Endodermal cell (in vitro differentiated cells): ENCODE data around the gene PECR. TPM values are rescaled to one million over a fixed set of nuclear protein-coding genes. Genes with fewer than 3 reads are reported as not detected.

Experiments
- DNase-seq: peaks from one replicate; pipeline ENCODE4 v3.0.0-alpha.2; 2017
- H3K27ac ChIP-seq: 2 replicates; pipeline ENCODE4 v1.5.1; 2013; ENCODE audit warnings: mild to moderate bottlenecking, low read depth, low read length, moderate library complexity
- H3K27me3 ChIP-seq: 2 replicates; pipeline ENCODE4 v1.6.1; 2013; ENCODE audit warnings: mild to moderate bottlenecking, low read length, moderate library complexity; ENCODE audit not compliant: insufficient read depth, control insufficient read depth, poor library complexity, severe bottlenecking
- H3K36me3 ChIP-seq: 2 replicates; pipeline ENCODE4 v1.7.0; 2013; ENCODE audit warnings: mild to moderate bottlenecking, low read length, moderate library complexity; ENCODE audit not compliant: control insufficient read depth, insufficient read depth
- H3K4me1 ChIP-seq: one replicate; pipeline ENCODE4 v1.7.0; 2013; ENCODE audit warnings: low read length; ENCODE audit not compliant: control insufficient read depth, insufficient read depth
- H3K4me3 ChIP-seq: 2 replicates; pipeline ENCODE4 v1.5.1; 2013; ENCODE audit warnings: mild to moderate bottlenecking, low read length, moderate library complexity
- H3K9ac ChIP-seq: 2 replicates; pipeline ENCODE4 v1.6.1; 2013; ENCODE audit warnings: mild to moderate bottlenecking, low read length, moderate library complexity; ENCODE audit not compliant: poor library complexity, severe bottlenecking; ENCODE audit errors: extremely low read depth
- H3K9me3 ChIP-seq: 2 replicates; pipeline ENCODE4 v1.6.1; 2013; ENCODE audit warnings: mild to moderate bottlenecking, low read length, moderate library complexity; ENCODE audit not compliant: control insufficient read depth
- H3K27ac Mint-ChIP-seq: 2 replicates; pipeline ENCODE4 v1.8.0; 2020; ENCODE audit warnings: mixed read lengths
- H3K27me3 Mint-ChIP-seq: 2 replicates; pipeline ENCODE4 v1.8.0; 2021; ENCODE audit warnings: mild to moderate bottlenecking, mixed read lengths; ENCODE audit not compliant: insufficient read depth
- H3K36me3 Mint-ChIP-seq: 2 replicates; pipeline ENCODE4 v1.8.0; 2020; ENCODE audit warnings: low read depth, mixed read lengths
- H3K4me1 Mint-ChIP-seq: 2 replicates; pipeline ENCODE4 v1.8.0; 2020; ENCODE audit warnings: mixed read lengths
- H3K4me3 Mint-ChIP-seq: 2 replicates; pipeline ENCODE4 v1.8.0; 2020; ENCODE audit warnings: mild to moderate bottlenecking, moderate library complexity, mixed read lengths
- H3K9me3 Mint-ChIP-seq: 2 replicates; pipeline ENCODE4 v1.8.0; 2020; ENCODE audit warnings: mild to moderate bottlenecking, mixed read lengths
- WGBS, 2 experiments: methylation state at CpG; one replicate each; pipeline versions ENCODE4 v1.1.5 to v1.1.7; 2013; ENCODE audit warnings: missing lambda C conversion rate in 2 of 2, mixed read lengths in 1 of 2; ENCODE audit not compliant: insufficient coverage in 1 of 2, insufficient read length in 1 of 2; 5-methylcytosine and 5-hydroxymethylcytosine counted together
- total RNA-seq, 2 donors: library from RNA; stranded (reverse); fragmentation: NEBNext Ultra II Directional in 1 of 2; extraction: Animal tissue kit (Norgen Biotek cat#: 25700) in 1 of 2; gene quantifications; 2 replicates in 1 of 2; 3 replicates in 1 of 2; pipeline ENCODE4 v1.2.1, GENCODE V29; 2021
- TF ChIP-seq, protein P1 (sequence below): fragments of 200-600 bp; sonication (generic); conservative IDR thresholded peaks from 2 replicates; pipeline ENCODE4 v1.5.0; 2021; ENCODE audit warnings: antibody characterized with exemption, mild to moderate bottlenecking

Gene PECR
- total RNA-seq, 2 donors from 2014 or later = 12.5 to 17.0 TPM

- H3K9ac ChIP-seq = no peak overlapping the region
- TF ChIP-seq, protein P1, sequence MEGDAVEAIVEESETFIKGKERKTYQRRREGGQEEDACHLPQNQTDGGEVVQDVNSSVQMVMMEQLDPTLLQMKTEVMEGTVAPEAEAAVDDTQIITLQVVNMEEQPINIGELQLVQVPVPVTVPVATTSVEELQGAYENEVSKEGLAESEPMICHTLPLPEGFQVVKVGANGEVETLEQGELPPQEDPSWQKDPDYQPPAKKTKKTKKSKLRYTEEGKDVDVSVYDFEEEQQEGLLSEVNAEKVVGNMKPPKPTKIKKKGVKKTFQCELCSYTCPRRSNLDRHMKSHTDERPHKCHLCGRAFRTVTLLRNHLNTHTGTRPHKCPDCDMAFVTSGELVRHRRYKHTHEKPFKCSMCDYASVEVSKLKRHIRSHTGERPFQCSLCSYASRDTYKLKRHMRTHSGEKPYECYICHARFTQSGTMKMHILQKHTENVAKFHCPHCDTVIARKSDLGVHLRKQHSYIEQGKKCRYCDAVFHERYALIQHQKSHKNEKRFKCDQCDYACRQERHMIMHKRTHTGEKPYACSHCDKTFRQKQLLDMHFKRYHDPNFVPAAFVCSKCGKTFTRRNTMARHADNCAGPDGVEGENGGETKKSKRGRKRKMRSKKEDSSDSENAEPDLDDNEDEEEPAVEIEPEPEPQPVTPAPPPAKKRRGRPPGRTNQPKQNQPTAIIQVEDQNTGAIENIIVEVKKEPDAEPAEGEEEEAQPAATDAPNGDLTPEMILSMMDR = no peak
- H3K4me1 Mint-ChIP-seq = peaks cover 10% of the 10 kb centered on the region
- no peak overlapping the region for H3K4me3 ChIP-seq
- no peaks in the 10 kb centered on the region for H3K27me3 Mint-ChIP-seq
- no peaks in the 10 kb centered on the region for H3K36me3 ChIP-seq
- H3K27me3 ChIP-seq = no peaks in the 10 kb centered on the region
- no peak overlapping the region for H3K27ac ChIP-seq
- H3K4me3 Mint-ChIP-seq = no peak overlapping the region
- no peaks in the 10 kb centered on the region for H3K9me3 Mint-ChIP-seq
- WGBS, 2 experiments = 97 to 98% methylated on average over 18 to 23 of the region's 23 CpGs
- no peaks in the 10 kb centered on the region for H3K9me3 ChIP-seq
- peaks cover 2% of the 10 kb centered on the region for H3K36me3 Mint-ChIP-seq
- DNase-seq = no peak
- H3K27ac Mint-ChIP-seq = no peak overlapping the region
- H3K4me1 ChIP-seq = no peaks in the 10 kb centered on the region
Measured at GRCh38 chr2:216014986-216015385, 66.6 kb downstream of the PECR start.

DNA sequence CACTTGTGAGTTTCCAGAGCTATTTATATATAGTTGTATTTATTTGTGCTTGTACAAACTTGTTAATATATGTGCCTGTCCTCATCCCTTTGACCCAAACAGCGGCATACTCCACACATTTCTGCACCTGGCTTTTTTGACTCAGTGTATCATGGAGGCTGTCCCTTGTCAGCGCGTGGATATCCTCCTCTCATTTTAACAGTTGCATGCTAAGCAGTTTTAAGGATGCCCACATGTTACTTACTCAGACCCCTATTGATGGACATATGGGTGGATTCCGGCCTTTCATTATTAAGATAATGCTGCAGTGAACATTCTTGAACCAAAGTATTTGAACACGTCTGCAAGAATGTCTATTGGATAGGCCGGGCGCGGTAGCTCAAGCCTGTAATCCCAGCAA lies 67.6 kb downstream of the PECR start:
- no peak overlapping the region for H3K27ac ChIP-seq
- WGBS, 2 experiments = 92 to 98% methylated on average over 8 of the region's 8 CpGs
- Mint-ChIP-seq H3K27ac (no peak overlapping the region), H3K36me3 (peaks cover 2% of the 10 kb centered on the region), H3K9me3 (no peaks in the 10 kb centered on the region), H3K27me3 (no peaks in the 10 kb centered on the region), H3K4me1 (peaks cover 10% of the 10 kb centered on the region), H3K4me3 (peak overlapping the region; percentile 83)
- no peak for DNase-seq
- H3K27me3 ChIP-seq = no peaks in the 10 kb centered on the region
- no peaks in the 10 kb centered on the region for H3K4me1 ChIP-seq
- TF ChIP-seq, protein P1 = no peak
- no peak overlapping the region for H3K9ac ChIP-seq
- no peaks in the 10 kb centered on the region for H3K9me3 ChIP-seq
- no peak overlapping the region for H3K4me3 ChIP-seq
- H3K36me3 ChIP-seq = no peaks in the 10 kb centered on the region

DNA sequence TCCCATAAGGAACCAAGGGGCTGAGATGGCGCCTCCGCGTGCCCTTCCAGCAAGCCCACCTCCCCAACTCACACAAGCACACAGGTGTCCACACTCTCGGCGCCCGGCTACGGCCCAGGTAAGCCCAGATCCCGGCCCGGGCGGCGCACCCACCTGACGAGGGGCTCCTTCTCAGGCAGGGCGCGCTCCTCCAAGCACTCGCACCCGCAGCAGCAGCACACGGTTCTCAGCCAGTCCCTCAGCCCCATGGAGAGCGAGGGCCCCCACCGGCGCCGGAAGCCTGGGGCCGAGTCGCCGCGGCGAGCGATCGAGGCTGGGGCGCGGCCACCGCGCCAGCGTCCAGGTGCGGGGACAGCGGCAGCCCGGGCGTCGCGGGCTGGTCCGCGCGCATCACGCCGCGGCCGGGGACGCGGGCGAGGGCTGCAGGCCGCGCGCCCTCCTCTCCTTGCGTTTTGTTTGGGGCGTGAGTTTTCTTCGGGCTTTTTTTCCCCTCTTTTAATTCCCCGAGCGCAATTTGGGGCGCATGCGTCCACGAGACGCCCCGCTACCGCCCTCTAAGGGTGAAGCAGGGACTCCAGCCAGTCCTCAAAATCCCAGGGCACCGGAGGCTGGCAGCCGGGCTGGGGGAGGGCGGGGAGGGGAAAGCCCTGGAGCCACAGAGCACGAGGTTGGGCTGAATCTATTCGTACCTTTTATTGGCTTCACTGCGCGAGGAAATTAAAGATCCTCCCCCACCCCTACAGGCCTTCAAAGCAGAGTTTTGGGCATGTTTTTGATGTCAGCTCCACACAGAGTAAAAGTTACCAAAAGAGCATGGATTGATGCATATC lies 68.3 kb downstream of the PECR start, which contains the start of gene MREG:
Gene MREG, minus strand, starts transcription at position 472 of the 830 bp plus-strand sequence. Its CDS starts 224 bp downstream, at position 248.
- DNase-seq = peak; percentile 96
- TF ChIP-seq, protein P1 = peak; percentile 81
- H3K9me3 Mint-ChIP-seq = no peaks in the 10 kb centered on the region
- Histone ChIP-seq H3K27me3 (no peaks in the 10 kb centered on the region), H3K9me3 (no peaks in the 10 kb centered on the region), H3K4me1 (no peaks in the 10 kb centered on the region), H3K4me3 (peak within 1 kb of the TSS; percentile 93), H3K27ac (no peak within 1 kb of the TSS), H3K9ac (peak within 1 kb of the TSS; percentile 79), H3K36me3 (no peaks in the 10 kb centered on the region)
- H3K36me3 Mint-ChIP-seq = peaks cover 2% of the 10 kb centered on the region
- H3K4me1 Mint-ChIP-seq = peaks cover 10% of the 10 kb centered on the region
- H3K4me3 Mint-ChIP-seq = peak within 1 kb of the TSS; percentile 83
- no peaks in the 10 kb centered on the region for H3K27me3 Mint-ChIP-seq
- peak within 1 kb of the TSS; percentile 90 for H3K27ac Mint-ChIP-seq
- 1 to 4% methylated on average over 5 to 70 of the region's 70 CpGs for WGBS, 2 experiments
